Fibroblast of pulmonary artery (primary cell): ENCODE measurements around the gene FASTK.
A peak's percentile ranks its signal among the peaks of the same experiment; 100 is the strongest.

Experiments
- DNase-seq: peaks from one replicate; pipeline ENCODE4 v3.0.0-alpha.2; 2010; ENCODE audit warnings: low read depth
- H3K4me3 ChIP-seq: replicated peaks from 2 replicates; pipeline ENCODE4 v1.5.1; 2011; ENCODE audit warnings: low read depth, mild to moderate bottlenecking, control low read depth, low read length, moderate library complexity
- TF ChIP-seq, protein P1 (sequence below): IDR thresholded peaks from 2 replicates; pipeline ENCODE4 v1.5.1; 2011; ENCODE audit warnings: mild to moderate bottlenecking, control low read depth, low read length, inconsistent platforms; ENCODE audit errors: missing control alignments

Gene FASTK

DNA sequence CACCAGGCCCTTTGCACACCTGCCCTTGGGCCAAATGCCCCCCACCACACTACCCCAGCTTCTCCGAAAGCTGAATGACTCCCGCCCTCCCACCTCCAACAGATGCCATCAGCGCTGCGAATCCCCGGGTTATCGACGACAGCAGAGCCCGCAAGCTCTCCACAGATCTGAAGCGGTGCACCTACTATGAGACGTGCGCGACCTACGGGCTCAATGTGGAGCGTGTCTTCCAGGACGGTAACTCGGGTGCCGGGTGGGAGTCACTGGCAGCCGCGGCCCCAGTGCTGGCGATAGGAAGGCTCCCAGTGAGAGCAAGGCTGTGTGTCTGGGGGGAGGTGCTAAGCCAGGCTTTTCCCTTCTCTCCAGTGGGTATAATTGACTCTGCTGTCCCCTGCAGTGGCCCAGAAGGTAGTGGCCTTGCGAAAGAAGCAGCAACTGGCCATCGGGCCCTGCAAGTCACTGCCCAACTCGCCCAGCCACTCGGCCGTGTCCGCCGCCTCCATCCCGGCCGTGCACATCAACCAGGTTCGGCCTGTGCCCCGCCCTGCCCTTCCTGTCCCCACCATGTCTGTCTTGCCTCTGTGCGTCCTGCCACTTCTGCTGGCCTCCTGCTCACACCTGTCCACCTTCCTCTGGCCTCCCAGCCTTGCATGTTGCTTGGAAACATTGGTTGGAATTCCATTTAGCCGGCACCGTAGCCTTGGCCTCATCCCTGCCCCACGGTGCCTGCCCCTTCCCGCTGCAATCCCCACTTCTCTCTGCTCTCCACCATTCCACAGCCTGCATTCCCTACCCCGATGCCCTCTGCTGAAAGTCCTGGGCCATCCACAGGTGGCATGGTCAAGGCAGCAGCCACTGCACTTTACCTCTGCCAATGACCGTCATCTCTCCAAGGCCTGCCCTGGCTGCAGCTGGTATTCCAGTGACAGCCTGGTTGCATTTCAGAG is 37.8 kb upstream of the FASTK start:
- no peak overlapping the region for H3K4me3 ChIP-seq
- TF ChIP-seq, protein P1, sequence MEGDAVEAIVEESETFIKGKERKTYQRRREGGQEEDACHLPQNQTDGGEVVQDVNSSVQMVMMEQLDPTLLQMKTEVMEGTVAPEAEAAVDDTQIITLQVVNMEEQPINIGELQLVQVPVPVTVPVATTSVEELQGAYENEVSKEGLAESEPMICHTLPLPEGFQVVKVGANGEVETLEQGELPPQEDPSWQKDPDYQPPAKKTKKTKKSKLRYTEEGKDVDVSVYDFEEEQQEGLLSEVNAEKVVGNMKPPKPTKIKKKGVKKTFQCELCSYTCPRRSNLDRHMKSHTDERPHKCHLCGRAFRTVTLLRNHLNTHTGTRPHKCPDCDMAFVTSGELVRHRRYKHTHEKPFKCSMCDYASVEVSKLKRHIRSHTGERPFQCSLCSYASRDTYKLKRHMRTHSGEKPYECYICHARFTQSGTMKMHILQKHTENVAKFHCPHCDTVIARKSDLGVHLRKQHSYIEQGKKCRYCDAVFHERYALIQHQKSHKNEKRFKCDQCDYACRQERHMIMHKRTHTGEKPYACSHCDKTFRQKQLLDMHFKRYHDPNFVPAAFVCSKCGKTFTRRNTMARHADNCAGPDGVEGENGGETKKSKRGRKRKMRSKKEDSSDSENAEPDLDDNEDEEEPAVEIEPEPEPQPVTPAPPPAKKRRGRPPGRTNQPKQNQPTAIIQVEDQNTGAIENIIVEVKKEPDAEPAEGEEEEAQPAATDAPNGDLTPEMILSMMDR: no peak
- DNase-seq: no peak

DNA sequence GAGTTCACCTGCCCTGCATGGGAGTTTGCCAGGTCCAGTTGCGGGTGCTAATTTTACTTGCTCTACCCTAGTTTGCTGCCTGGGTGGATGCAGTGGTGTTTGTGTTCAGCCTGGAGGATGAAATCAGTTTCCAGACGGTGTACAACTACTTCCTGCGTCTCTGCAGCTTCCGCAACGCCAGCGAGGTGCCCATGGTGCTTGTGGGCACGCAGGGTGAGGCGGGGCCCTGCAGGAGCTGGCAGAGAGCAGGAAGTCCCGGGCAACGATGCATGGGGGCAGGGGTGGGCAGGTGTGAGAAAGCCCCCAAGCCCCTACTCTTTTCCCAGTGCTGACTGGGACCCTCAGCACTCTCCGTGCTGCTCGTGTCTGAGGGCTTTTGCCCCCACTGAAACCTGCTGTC is 37.0 kb upstream of the FASTK start:
- no peak for DNase-seq
- TF ChIP-seq, protein P1: no peak
- no peak overlapping the region for H3K4me3 ChIP-seq

DNA sequence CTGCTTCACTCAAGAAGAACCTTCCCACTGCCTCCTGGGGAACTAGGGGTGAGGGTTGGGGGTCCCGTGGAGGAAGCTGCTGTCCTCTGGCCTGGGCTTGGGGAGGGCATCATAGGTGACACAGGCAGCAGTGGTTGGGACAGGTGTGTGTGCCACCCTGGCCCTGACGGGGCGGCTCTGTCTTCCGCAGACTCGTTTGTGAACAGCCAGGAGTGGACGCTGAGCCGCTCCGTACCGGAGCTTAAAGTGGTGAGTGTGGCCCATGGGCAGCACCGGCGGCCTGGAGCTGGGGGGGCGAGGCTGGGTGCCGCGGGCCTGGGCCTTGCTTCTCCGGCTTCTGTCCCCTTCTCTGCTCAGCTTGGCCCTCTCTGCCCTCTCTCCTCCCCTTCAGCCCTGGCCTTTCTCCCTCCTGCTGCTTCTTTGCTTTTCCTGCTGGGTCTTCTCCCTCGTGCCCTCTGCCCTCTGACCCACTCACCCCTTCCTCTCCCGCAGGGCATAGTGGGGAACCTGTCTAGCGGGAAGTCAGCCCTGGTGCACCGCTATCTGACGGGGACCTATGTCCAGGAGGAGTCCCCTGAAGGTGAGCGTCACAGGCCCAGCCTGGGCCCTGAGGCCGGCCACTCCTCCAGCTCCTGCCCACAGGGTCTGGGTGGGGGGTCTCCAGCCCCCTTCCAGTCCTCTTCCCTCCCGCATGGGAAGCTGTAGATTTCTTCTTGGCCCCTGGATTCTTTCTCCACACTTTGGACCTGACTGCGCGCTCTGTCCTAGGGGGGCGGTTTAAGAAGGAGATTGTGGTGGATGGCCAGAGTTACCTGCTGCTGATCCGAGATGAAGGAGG is 36.2 kb upstream of the FASTK start:
- DNase-seq: no peak
- TF ChIP-seq, protein P1: no peak
- no peak overlapping the region for H3K4me3 ChIP-seq

DNA sequence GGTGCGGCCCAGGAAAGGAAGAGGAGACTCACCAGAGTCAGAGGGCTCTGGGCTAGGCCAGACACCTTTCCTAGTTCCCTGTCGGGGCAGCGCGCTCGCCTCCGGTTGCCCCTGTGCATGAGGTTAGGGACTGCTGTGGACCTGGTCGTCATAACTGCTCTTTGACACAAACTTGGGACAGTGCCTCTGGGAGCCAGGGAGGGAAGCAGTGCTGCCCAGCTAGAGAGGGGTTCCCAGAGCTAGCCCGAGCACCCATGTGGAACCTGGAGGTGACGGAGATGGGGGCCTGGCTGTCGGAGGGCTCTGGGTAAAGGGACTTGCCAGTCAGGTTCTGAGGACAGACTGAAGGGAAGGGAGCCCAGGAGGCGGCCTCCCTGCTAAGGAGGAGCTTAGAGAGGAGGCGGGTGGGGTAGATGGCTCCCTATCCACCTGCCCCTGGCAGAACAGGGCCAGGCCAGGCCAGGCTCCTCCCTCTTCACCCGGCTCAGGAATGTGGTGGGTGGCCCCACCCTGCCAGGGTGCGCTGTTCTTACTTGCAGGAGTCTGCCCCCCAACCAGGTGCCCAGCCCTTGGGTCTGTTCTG is 35.3 kb upstream of the FASTK start:
- TF ChIP-seq, protein P1: no peak
- peak overlapping the region; percentile 14 for H3K4me3 ChIP-seq
- no peak for DNase-seq

DNA sequence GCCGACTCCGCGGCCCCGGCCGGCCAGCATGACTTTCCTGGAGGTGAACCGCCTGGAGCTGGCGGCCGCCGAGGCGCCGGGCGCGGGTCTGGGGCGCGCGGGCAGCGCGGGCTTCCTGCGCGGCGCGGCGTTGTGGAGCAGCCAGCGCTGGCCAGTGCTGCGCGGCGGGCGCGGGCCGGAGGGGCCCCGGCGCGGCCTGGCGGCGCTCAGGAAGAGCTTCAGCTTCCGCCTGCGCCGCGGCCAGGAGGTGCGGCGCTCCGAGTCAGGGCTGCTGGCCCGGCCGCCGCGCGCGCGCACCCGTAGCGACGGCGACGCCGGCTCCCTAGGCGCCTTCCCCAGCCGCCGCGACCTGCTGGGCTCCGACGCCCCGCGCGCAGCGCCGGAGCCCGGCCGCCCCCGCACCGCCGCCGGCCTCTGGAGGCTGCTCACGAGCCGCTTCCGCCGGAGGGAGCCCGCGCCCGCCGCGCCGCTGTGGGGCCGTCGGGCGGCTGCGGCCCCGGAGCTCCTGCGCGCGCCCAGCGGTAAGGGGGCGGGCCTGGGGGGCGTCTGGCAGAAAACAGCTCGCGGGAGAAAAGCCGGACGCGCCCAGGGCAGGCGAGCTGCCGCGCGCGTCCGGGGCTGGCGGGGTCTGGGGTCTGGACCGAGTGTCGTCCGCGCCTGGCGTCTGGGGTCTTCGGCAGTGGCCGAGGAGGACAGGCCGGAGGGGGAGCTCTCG is 34.7 kb upstream of the FASTK start:
- peak overlapping the region; percentile 14 for H3K4me3 ChIP-seq
- TF ChIP-seq, protein P1: no peak
- DNase-seq: peak; percentile 38
